GM04503 (cell line): ENCODE measurements around the gene CARHSP1.
A peak's percentile ranks its signal among the peaks of the same experiment; 100 is the strongest.
"Not testable (repeated sequence)": the region's sequence is repeated elsewhere in the genome, so short reads cannot be mapped to it uniquely, and the experiment has no call there.

Experiments
- DNase-seq: peaks from one replicate; pipeline ENCODE4 v3.0.0-alpha.2; 2012; ENCODE audit warnings: low read depth

The CARHSP1 gene

DNA sequence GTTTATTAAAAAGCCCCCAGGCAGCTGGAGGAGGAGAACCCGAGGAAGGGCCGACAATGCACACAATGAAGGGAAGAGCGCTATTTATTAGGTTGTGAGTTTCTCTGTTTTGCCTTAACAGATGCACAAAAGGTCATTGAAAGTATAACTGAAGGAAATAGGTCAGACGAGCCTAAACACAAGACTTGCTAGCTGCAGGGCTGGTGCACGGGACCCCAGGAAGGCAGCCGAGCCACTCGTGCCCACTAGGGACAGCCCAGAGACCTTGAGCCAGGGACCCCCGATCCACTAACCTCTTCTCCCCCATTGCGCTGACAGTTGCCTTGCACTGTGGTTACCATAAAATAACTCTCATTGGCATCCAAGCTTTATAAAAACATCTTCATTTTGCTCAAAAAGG is 24.6 kb upstream of the CARHSP1 start:
- no peak for DNase-seq

DNA sequence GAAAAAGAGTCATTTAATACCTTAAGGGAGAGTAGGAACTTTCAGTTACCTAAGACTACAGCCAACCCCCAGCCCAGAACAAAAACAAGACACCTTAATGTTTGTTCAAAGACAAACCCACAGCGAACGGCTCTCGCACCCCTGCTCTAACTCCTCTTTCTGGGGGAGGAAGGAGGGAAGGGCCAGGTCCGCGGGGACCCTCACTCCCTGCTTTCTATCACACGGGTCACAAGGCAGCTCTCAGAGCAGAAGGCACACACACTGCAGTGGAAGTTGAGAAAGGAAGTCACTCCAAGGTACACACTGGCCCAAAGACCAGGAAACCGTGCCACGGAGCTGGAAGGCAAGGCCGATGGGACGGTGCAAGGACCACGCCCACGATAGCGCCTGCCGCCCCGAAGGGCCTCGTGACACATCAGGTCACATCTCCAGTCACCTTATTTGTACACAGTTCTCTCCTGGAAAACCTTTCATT is 23.3 kb upstream of the CARHSP1 start:
- DNase-seq: no peak

DNA sequence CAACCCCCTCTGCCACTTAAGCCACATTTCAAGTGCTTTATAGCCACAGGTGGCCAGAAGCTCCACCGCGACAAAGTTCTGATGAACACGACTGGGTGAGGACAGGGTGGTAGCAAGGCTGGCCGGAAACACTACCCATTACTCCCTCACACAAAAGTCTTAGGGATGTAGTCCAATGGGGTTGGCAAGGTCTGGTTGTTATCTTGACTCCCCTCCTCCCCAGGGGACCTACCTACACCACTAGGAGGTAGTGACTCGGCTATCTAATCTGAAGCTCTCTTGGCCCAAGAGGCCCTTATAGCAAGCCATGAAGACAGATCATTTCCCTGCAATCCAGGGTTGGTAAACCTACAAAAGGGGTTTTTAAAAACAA is 21.7 kb upstream of the CARHSP1 start:
- DNase-seq: no peak

DNA sequence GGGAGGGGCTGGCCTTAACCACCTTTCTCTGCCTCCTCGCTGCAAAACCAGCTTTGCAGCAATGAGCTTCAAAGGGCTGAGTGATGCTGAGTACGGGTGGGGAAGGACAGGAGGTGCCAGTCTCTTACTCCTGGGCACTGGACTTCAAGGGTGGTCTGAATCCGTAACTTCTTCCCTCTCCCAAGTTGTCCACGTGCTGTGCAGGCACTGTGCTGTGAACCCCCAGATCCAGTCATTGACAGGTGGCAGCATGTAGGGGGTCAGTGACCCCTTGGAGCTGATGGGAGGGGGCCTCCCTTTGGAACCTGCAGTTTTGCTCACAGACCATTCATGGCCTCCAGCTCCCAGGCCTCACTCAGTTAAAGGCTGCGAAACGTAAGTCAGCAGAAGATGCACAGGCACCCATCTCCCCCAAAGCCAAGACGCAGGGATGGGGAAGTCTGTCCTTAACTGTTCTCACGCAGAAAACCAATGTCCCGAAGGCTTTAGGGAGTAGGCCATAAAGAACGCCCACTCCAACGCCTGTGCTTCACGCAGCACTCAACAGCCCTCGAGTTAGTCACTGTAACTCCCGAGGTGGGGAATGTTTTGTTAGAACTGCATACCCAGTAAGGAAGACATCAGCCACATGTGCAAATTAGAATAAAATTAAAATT is 21.2 kb upstream of the CARHSP1 start:
- no peak for DNase-seq

DNA sequence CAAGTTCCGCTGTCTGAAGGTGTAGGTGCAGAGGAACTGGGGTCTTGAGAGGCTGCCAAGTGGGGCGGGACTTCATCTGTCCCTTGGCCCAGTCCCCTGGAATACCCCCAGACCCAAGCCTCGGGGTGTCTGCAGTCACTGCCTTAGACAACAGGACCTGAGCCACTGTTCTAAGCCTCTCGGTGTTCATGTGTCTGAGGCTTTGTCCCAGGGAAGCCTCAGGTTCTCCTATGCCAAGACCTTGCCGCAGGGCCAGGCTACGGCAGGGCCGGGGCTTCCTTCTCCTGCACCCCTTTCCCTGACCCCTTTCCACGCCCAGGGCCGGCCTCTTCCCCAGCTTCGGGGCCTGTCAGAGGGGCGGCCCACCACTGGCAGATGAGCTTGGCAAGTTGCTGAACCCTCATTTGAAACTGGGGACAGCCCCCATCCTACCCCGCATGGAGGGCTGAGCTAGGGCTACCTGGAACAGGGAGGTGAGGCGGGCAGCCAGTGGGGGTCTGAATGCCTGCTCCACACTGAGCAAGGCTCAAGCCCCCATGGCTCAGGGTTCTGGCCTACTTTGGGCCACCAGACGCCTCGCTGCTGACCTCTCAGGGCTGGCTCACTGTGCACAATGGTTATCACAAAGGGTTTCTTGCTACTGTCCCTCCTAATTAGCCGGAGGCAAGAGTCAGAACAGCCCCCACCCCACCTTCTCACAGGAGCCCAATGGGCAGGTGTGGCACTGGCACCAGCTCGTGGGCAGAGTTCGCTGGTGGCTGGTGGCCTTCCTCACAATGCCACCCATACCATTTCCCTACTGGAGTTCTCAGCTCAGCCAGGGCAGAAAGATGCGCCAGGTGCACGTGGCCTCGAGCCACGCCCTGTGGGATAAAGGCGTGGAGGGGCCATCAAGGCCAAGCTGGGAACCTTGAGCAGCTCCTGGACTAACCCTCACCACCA is 20.4 kb upstream of the CARHSP1 start:
- DNase-seq: no peak

DNA sequence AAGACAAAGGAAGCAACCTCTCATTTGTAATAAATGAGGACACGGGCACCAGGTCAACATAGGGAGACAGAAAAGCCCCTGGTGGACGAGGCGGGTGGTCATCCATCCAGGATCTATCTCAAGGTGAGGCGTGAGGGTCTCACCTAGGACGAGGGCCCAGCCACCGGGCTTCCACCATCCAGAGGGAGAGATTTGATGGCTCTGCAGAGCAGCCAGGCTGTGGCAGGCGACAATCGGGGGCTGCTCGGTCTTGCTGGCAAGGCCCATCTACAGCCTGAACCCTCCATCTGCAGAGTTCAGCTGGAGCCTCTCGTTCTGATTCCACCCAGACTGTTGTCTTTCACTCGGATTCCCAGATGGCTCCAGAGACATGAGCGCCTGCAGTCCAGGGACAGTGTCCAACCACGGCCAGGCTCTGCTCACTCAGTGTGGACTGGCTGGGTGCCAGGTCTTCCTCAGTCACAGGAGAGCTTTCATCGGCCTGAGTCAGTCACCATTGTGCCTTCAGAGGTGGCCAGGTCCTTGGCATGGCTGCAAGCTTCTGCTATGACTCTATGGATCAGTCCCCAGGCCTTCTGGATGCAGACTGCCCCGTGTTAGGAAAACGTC is 19.2 kb upstream of the CARHSP1 start:
- no peak for DNase-seq

DNA sequence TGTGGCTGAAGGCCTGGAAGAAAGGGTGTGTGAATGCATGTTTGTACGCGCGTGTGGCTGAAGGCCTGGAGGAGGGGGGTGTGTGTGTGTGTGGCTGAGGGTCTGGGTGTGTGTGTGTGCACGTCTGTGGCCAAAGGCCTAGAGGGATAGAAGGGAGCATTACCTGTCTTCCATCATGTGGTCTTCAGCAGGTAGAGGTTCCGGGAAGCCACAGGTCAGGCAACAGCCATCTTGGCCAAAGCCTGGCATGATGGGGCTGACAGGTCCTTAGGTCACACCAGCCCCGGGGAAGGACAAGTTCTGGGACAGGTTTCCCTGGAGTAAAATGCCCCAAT is 18.6 kb upstream of the CARHSP1 start:
- DNase-seq: no peak

DNA sequence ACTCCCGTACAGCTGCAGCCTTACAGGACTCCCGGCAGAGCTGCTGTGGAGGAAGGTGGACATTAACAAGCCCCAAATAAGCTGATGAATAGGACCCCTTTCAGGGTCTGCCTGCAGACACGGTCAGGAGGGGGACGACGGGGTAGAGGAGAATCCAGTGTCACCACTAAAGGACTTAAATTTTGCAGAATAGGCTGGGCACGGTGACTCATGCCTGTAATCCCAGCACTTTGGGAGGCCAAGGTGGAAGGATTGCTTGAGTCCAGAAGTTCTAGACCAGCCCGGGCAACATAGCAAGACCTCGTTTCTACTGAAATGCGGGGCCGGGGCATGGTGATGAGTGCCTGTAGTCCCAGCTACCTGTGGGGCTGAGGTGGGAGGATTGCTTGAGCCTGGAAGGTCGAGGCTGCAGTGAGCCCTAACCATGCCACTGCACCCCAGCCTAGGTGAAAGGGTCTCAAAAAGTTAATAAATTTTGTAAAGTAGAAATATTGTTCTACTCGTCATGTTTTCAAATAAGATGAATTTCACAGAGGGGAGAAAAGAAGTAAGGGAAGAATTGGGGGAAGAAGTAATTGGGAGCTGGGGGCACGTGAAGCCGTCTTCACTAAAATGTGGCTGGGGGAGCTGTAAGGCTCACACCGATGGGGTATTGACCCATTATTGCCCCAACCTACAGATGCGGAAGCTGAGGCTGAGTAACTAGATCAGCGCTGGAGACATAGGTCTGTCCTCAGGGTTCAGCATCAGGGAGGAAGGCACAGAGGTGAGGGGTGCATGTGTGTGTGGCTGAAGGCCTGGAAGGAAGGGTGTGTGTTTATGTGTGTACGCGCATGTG is 18.0 kb upstream of the CARHSP1 start:
- no peak for DNase-seq

DNA sequence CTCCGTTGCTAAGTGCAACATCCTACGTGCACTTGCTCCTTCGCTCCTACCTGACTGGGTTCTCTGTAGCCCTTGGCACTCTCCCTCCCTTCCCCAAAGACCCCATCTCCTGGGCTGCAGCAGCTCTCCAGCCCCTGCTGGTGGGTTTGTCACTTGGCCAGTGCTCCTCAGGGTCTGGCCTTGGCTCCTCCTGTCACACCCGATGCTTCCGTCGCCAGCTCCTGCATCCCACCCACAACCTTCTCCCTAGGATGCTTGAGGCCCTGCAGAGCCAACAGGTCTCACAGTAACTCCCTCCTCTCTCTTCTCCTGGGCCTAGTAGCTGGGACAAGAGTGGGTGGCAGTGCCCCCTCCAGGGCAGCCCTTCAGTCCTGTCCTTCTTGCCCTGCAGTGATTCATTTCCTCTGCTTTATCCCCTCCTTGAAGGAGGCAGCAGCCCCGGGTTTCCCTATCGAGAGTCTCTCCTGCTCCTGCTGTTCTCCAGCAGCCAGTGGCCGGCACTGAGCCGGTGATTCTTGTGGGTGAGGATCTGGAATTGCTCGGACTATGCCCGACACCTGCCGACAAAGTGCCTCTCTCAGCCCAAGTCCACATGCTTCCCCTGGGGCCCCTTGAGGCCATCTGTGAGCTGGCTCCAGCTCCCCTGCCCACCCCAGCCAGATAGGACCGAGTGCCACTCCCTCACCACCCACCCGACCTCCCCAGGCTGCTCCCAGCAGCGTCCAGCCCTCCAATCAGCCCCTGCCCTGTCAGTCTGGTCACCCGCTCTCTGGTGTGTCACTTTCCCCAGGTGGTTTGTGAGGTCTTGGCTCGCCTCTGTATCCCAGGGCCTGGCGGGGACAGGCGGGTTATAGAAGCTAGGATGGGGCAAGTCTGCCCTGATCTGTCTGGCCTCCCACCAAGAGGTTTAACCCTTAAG is 17.1 kb upstream of the CARHSP1 start:
- no peak for DNase-seq

DNA sequence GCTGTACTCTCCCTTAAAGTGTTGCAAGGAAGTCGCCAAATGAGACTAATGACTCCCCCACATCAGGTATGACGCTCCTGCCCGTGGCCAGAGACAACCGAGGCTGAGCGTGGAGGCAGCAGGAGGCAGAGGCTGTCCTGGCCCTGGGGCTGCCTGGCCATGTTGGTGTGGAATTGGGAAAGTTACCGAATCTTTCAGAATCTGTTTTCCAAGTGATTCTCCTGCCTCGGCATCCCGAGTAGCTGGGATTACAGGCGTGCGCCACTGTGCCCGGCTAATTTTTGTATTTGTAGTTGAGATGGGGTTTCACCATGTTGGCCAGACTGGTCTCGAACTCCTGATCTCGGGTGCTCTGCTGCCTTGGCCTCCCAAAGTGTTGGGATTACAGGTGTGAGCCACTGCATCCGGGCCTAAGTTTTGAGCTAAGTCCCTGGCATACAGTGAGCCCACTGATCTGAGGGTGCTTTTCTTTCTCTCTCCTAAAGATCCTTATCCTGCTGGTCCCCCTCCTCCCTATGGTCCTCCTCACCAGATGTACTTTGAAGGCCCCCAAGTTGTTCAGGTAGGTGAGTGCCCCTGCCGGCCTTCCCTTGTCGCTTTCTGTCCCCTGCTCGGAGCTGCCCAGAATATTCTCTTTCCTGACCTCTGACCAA is 14.0 kb upstream of the CARHSP1 start:
- no peak for DNase-seq

DNA sequence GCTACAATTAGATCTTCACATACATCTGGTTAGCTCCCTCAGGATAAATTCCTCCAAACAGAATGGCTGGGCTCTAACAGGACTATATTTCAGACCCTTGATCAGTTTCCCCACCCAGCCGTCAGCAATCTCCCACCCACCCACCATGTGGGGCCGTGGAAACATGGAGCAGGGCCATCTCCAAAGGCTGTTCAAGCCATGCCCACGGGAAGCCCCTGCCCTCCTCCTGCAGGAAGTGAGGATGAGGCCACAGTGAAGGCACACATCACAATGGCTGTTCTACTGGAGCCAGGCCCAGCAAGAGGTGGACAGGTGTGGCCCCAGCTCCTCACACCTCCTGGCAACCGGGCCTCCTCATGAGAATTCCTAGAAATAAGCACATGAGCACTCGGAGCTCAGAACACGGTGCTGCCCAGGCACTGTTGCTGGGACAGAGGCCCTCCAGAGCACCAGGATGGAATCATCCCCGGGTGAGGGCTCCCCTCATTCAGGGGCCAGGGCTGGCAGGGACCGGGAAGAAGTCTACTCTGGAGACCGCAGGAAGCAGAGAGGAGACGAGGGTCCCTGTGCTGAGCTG is 13.3 kb upstream of the CARHSP1 start, which contains the start of gene LITAFD:
TSS of gene LITAFD (plus strand) at position 311 of the 577 bp plus-strand sequence. CDS start 2,005 bp downstream, outside the sequence.
- DNase-seq: no peak

DNA sequence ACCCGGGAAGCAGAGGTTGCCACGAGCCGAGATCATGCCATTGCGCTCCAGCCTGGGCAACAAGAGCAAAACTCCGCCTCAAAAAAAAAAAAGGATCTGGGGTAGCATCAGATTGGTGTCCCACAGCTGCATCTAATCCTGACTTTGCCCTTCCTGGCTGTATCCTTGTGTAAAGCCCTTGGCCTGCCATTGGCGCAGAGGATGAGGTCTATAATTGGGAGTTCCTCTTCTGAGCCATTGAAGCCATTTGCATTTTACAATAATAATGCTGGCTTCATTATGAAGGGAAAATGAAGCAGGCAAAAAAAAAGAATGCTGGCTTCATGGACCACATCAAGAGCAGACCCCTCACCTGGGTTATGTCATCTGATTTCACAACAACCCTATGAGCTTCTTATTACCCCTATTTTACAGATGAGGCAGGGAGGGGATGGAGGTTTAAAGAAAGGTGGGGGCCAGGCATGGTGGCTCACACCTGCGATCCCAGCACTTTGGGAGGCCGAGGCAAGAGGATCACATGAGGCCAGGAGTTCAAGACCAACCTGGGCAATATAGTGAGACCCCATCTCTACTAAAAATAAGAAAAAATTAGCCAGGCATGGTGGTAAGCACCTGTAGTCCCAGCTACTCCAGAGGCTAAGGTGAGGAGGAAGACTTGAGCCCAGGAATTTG is 12.2 kb upstream of the CARHSP1 start:
- no peak for DNase-seq

DNA sequence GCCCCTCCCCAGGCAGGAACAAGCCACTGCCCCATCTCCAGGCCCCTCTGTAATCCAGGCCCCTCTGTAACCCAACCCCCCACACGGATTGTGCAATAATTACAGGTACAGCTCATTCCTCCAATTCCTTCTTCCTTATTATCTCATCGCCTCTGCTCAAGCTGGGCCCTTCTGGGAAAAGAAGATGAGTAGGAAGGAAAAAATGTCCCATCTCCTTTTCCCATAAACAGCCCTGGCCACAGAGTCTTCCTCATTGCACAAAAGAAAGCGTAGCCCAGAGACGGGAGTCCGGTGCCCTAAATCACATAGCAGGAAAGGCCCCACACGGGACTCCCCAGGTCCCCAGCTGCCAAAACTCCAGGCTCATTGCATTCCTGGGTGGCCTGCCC is 9.7 kb upstream of the CARHSP1 start:
- peak; percentile 78 for DNase-seq

DNA sequence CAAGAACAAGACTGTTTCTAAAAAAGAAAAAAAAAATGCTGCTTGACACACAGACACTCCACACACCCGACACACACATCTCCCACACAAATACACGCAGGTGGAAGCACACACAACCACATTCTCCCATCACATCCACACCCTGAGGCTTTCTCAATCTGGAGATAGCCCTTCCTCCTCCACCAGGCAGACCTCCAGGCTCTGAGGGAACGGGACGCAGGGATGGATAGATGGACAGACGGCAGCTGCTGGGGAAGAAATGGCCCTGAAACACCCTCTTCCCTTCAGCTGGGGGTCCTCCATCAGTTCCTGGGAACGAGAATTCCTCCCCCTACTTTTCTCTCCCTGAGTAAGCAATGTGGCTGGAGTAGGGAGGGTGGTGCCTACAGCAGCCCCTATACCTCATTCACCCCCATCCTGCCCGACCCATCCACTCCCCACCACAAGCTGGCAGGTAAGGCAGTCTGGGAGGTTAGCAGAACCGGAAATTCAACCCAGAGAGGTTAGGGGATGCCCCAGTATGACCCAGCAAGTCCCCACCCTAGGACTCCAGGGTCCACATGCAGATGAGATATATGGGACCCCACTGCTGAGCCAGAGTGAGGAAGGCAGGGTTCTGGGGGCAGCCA is 9.2 kb upstream of the CARHSP1 start:
- DNase-seq: no peak

DNA sequence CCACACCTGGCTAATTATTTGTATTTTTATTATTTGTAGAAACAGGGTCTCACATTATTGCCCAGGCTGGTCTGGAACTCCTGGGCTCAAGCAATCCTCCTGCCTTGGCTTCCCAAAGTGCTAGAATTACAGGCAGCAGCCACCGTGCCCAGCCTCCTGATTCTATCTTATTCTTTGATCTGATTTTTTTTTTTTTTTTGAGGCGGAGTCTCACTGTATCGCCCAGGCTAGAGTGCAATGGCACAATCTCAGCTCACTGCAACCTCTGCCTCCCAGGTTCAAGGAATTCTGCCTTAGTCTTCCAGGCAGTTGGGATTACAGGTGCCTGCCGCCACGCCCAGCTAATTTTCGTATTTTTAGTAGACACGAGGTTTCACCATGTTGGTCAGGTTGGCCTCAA is 6.5 kb upstream of the CARHSP1 start:
- not testable (repeated sequence) for DNase-seq

DNA sequence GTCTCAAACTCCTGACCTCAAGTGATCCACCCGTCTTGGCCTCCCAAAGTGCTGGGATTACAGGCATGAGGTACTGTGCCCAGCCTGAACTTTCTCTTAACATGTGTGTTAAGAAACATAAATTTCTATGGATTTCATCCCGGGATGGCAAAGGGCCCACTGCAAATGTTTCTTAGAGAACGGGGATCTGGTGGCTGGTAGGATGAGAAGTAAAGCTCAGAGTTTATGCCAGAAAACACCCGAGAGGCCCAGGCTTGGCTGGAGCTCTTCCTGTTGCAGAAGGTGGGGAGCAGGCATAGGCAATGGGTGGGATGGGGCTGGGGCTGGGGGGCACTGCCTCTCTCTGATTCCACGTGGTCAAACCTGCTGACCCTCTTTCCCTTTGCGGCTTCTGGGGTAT is 5.6 kb upstream of the CARHSP1 start:
- DNase-seq: no peak

DNA sequence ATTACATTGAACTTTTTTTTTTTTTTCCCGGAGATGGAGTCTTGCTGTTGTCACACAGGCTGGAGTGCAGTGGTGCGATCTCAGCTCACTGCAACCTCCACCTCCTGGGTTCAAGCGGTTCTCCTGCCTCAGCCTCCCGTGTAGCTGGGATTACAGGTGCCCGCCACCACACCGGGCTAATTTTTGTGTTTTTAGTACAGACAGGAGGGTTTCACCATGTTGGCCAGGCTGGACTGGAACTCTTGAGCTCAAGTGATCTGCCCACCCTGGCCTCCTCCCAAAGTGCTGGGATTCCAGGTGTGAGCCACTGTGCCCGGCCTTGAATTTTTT is 5.0 kb upstream of the CARHSP1 start:
- DNase-seq: not testable (repeated sequence)

DNA sequence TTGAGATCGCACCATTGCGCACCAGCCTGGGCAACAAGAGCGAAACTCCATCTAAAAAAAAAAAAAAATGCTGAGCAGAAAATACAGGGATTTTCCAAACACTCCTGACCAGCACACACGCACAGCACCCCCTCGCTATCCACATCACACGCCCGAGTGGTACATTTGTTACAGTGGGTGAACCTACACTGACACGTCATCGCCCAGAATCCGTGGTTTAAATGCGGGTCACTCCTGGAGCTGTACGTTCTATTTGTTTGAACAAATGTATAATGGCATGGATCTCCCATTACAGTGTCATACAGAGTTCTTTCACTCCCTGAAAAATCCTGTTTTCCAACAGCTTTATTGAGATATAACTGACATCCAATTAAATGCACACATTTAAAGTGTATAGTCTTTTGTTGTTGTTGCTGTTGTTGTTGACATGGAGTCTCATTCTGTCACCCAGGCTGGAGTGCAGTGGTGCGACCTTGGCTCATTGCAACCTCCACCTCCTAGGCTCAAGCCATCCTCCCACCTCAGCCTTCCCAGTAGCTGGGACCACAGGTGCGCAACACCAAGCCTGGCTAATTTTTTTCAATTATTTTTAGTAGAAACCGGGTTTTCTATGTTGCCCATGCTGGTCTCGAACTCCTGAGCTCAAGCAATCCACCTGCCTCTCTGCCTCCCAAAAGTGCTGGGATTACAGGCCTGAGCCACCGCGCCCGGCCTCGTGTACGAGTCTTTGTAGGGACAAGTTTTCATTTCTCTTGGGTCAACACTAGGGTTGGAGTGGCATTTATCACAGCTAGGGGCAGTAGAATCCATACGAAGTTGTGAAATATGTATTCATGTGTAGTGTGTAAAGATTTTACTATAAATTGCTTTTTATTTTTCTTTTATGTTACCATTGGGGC is 4.4 kb upstream of the CARHSP1 start:
- DNase-seq: no peak
